ENCODE data around the gene MT1F.
"Not testable (repeated sequence)": the region's sequence is repeated elsewhere in the genome, so short reads cannot be mapped to it uniquely, and the experiment has no call there.

The MT1F gene

DNA sequence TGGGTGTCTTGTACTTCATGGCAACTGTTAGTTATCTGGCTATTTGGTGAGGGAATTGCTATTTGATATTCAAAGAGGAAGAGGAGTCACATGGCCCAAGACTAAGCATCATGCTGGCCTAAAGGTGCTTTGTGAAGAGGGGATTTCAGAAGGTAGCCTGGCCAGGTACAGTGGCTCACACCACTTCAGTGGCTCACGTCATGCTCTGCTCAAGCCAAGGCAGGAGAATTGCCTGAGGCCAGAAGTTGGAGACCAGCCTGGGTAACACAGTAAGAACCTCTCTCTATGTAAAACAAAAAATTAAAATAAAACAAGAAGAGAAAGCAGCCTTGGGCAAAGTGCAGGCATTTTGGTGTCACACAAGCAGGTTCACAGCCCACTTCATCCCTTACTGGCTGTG lies 12.4 kb upstream of the MT1F start:
- no peaks in the 10 kb centered on the region for H3K36me3 Mint-ChIP-seq (ENCODE audit: low read depth)
- no peaks in the 10 kb centered on the region for H3K9me3 Mint-ChIP-seq
- H3K27ac Mint-ChIP-seq = no peak overlapping the region
- H3K4me3 Mint-ChIP-seq = no peak overlapping the region
- no peak for DNase-seq (ENCODE audit: low spot score)
- peaks cover 42% of the 10 kb centered on the region for H3K27me3 Mint-ChIP-seq (ENCODE audit: low read depth)
- H3K4me1 Mint-ChIP-seq (ENCODE audit: low read depth) = peaks cover 19% of the 10 kb centered on the region

DNA sequence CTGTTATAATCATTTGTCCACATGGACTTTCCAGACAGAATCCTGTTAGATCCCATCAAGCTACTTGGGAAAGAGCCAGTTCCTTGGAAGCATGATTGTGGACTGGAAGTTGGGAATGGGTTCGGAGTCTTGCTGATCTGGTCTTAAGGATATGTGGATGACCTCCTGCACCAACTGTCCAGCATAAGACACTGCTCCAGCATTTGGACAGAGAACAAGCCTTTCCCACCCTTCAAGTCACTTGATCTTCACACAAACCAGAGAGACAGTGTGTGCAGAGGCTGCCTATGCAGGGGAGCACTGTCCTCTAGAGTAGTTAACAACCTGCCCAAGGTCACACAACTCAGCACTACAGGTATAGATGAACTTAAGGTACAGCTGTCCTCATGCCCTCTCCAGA lies 11.9 kb upstream of the MT1F start:
- no peaks in the 10 kb centered on the region for H3K9me3 Mint-ChIP-seq
- peaks cover 40% of the 10 kb centered on the region for H3K27me3 Mint-ChIP-seq (ENCODE audit: low read depth)
- no peaks in the 10 kb centered on the region for H3K36me3 Mint-ChIP-seq (ENCODE audit: low read depth)
- no peak for DNase-seq (ENCODE audit: low spot score)
- H3K4me1 Mint-ChIP-seq (ENCODE audit: low read depth) = peaks cover 19% of the 10 kb centered on the region
- no peak overlapping the region for H3K4me3 Mint-ChIP-seq
- no peak overlapping the region for H3K27ac Mint-ChIP-seq

DNA sequence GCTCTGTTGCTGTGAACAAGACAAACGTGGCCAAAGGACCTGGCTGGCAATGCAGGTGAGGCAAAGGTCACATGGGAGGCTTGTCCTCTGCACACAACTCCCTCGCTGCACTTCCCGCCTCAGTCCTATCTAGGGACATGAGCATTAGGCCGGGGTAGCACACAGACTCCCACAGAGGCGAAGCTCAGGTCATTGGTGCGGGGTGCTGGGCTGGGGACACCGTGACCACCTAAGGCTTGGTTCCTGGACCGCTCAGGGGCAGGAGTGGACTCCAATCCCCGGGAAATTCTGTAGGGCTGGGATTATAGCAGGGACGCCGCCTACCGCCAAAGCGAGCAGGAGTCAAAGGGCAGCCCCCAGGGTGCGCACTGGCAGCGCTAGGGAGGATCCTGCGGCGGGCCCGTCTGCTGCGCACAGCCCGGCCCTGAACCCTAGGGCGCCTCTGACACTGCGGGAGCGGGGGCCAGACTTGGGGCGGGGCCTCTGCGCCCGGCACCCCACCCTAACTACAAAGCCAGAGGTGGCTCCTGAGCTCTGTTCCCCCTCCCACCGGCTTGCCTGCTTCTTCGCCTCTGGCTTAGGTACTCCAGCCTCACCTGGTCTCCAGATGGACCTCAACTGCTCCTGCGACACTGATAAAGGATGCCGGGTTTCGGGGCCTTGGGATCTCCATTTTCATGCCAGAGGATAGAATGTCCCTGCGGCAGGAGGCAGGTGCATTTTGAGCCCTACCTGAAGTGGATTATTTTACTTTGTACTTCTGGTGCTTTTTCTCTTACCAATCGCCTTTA lies 9.9 kb upstream of the MT1F start:
- peaks cover 43% of the 10 kb centered on the region for H3K27me3 Mint-ChIP-seq (ENCODE audit: low read depth)
- no peaks in the 10 kb centered on the region for H3K9me3 Mint-ChIP-seq
- DNase-seq (ENCODE audit: low spot score) = no peak
- H3K4me3 Mint-ChIP-seq = no peak overlapping the region
- H3K36me3 Mint-ChIP-seq (ENCODE audit: low read depth) = no peaks in the 10 kb centered on the region
- no peak overlapping the region for H3K27ac Mint-ChIP-seq
- peaks cover 13% of the 10 kb centered on the region for H3K4me1 Mint-ChIP-seq (ENCODE audit: low read depth)

DNA sequence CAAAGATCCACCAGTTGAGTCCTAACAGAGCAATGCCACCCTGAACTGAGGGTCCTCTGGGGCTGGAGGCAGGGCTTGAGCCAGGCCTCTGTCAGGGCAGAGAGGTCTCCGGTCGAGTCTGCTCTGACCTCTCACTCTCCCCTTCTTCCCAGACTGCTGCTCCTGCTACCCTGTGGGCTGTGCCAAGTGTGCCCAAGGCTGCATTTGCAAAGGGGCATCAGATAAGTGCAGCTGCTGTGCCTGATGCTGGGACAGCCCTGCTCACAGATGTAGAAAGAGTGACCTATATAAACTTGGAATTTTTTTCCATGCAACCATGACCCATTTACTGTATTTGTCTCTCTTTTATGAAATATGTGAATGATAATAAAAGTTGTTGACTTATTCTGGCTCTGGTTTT lies 8.5 kb upstream of the MT1F start:
- no peak for DNase-seq (ENCODE audit: low spot score)
- Mint-ChIP-seq H3K27me3 (ENCODE audit: low read depth) (peaks cover 44% of the 10 kb centered on the region), H3K36me3 (ENCODE audit: low read depth) (no peaks in the 10 kb centered on the region), H3K27ac (no peak overlapping the region), H3K4me3 (no peak overlapping the region), H3K9me3 (no peaks in the 10 kb centered on the region), H3K4me1 (ENCODE audit: low read depth) (peaks cover 1% of the 10 kb centered on the region)

DNA sequence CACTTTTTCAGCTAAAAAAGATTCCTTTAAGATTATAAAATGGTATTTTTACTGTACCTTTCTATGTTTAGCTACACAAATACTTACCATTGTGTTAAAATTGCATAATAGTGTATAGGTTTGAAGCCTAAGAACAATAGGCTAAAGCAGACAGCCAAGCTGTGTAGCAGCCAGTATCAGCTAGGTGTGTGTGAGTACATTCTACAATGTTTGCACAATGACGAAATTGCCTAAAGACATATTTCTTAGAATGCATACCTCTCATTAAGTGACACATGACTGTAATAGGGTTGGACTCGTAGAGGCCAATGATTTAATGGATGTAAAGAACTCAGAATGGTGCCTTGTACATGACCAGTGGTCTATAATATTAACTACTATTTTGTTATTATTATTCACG lies 7.9 kb upstream of the MT1F start:
- no peaks in the 10 kb centered on the region for H3K9me3 Mint-ChIP-seq
- H3K27me3 Mint-ChIP-seq (ENCODE audit: low read depth) = peaks cover 45% of the 10 kb centered on the region
- no peak for DNase-seq (ENCODE audit: low spot score)

DNA sequence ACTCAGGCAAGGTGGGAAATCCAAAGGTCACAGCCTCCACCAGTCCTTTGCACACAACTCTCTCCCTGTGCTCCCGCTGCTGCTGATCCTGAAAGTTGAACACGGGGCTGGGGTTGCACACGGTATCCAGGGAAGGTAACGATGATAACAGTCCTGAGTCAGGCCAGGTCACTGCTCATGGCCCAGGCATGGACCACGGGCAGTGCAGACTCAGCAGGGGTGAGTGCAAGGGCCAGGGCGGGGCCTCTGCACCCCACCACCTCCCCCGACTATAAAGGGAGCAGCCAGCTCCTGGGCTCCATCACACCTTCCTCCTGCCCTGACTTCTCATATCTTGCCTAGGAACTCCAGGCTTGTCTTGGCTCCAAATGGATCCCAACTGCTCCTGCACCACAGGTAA lies 6.2 kb upstream of the MT1F start, which contains the start of gene MT1B:
TSS of gene MT1B (plus strand) at position 301 of the 400 bp plus-strand sequence. CDS start at position 369, 68 bp downstream.
- DNase-seq (ENCODE audit: low spot score) = no peak
- H3K4me3 Mint-ChIP-seq = no peak within 1 kb of the TSS
- no peaks in the 10 kb centered on the region for H3K4me1 Mint-ChIP-seq (ENCODE audit: low read depth)
- no peaks in the 10 kb centered on the region for H3K36me3 Mint-ChIP-seq (ENCODE audit: low read depth)
- peaks cover 40% of the 10 kb centered on the region for H3K27me3 Mint-ChIP-seq (ENCODE audit: low read depth)
- no peak within 1 kb of the TSS for H3K27ac Mint-ChIP-seq
- no peaks in the 10 kb centered on the region for H3K9me3 Mint-ChIP-seq

More for the DNA sequence above, 7.9 kb upstream of the MT1F start:
- Mint-ChIP-seq H3K27ac (no peak overlapping the region), H3K4me1 (ENCODE audit: low read depth) (no peaks in the 10 kb centered on the region), H3K36me3 (ENCODE audit: low read depth) (no peaks in the 10 kb centered on the region), H3K4me3 (no peak overlapping the region)

DNA sequence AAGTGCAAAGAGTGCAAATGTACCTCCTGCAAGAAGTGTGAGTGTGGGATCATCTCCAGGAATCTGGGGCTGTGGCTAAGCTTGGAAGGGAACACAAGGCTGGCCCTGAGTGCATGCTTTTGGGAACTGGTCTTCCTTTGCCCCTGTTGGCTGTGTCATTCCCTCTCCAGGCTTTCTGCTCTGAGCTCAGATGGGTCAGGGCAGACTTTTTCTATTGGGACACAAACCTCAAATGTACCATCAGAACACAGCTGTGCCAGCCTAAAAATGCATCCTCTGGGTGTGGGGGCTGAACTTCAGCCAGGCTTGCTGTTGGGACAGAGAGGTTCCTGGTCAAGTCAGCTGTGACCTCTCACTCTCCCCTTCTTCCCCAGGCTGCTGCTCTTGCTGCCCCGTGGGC lies 5.2 kb upstream of the MT1F start:
- DNase-seq (ENCODE audit: low spot score) = no peak
- Mint-ChIP-seq H3K36me3 (ENCODE audit: low read depth) (no peaks in the 10 kb centered on the region), H3K4me1 (ENCODE audit: low read depth) (peaks cover 4% of the 10 kb centered on the region), H3K9me3 (no peaks in the 10 kb centered on the region), H3K27me3 (ENCODE audit: low read depth) (peaks cover 33% of the 10 kb centered on the region), H3K4me3 (no peak overlapping the region), H3K27ac (no peak overlapping the region)

DNA sequence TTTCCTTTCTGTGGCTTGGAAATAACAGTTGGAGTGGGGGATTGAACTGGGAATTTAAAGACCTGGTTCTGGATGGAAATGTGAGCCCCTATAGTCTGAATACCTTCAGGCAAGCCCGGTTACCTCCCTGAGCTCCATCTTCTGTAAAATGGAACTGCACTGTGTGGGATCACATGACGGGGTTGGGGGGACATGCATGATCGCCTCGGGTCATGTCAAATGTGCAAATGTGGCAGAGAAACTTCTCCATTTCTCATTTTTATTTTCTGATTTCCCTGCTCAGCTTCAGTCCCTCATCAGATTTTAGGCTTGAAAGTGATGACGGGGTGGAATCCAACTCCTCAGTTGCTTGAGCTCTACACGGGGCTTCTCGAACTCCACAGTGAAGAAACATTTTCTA lies 4.5 kb upstream of the MT1F start:
- peaks cover 8% of the 10 kb centered on the region for H3K4me1 Mint-ChIP-seq (ENCODE audit: low read depth)
- no peak overlapping the region for H3K4me3 Mint-ChIP-seq
- H3K36me3 Mint-ChIP-seq (ENCODE audit: low read depth) = no peaks in the 10 kb centered on the region
- no peak for DNase-seq (ENCODE audit: low spot score)
- no peaks in the 10 kb centered on the region for H3K9me3 Mint-ChIP-seq
- H3K27ac Mint-ChIP-seq = no peak overlapping the region
- H3K27me3 Mint-ChIP-seq (ENCODE audit: low read depth) = peaks cover 29% of the 10 kb centered on the region

DNA sequence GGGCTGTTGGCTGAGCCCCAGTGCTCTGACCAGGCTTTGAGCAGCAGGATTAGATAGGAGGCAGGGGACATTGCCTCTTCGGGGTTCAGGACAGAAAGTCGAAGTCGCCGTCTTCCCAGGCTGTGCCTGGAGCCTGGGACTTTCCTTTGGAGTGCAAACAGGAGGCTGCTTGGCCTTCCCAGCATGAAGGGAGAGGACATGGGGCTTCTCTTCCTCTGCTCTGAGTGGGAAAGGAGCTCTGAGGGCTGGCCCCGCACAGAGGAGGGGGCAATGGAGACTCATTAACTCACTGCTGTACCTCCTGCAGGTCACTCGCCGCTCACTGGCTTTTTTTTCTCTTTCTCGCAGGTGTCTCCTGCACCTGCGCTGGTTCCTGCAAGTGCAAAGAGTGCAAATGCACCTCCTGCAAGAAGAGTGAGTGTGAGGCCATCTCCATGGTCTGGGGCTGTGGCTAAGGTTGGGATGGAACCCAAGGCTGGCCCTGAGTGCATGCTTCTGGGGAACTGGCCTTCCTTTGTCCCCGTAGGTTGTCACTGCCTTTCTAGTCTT lies 642 bp downstream of the MT1F start:
- Mint-ChIP-seq H3K9me3 (no peaks in the 10 kb centered on the region), H3K27me3 (ENCODE audit: low read depth) (peaks cover 16% of the 10 kb centered on the region), H3K27ac (peak overlapping the region; percentile 79), H3K4me1 (ENCODE audit: low read depth) (peaks cover 23% of the 10 kb centered on the region), H3K4me3 (peak overlapping the region; percentile 95), H3K36me3 (ENCODE audit: low read depth) (no peaks in the 10 kb centered on the region)
- DNase-seq (ENCODE audit: low spot score) = no peak

DNA sequence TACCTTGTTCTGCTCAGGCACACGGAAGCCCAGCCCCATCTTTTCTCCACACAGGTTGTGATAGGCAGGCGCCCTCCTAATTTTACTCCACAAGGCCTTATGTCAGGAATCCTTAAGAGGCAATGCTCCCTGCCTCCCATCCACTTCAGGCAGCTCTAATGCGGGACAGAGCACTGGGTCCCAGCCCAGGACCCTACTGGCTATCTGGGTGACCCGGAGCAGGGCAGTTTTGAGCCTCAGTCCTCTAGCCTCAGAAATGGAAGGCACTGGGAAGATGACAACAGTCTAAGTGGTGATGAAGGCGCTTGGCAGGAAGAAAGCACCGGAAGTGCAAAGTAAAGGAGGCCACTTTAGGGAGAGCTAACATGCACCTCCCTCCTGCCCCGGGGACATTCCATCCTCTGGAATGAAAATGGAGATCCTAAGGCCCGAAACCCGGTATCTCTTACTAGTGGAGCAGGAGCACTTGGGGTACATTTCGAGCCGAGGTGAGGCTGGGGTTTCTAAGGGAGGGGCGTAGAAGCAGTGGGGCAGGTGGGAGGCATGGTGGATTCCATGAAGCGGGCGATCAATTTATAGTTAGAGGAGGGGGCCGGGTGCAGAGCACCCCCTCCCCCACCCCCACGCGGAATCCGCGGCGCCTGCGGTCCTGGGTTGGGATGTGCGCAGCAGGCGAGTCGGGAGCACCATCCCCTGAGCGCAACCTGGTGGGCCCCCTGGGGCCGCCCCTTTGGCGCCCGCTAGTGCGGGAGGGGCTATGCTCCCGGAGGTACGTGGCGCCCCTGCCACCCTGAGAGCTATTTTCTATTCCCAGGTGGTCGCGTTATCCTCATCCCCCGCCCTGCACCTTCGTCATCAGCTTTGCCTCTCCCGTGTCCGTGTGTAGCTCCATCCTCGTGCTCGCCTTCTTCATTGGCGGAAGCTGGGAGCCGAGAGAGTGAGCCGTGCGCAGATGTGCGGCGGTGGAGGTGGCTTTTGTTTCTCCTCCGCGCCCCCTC lies 4.9 kb downstream of the MT1F start:
- Mint-ChIP-seq H3K36me3 (ENCODE audit: low read depth) (no peaks in the 10 kb centered on the region), H3K4me1 (ENCODE audit: low read depth) (peaks cover 37% of the 10 kb centered on the region), H3K27me3 (ENCODE audit: low read depth) (peaks cover 24% of the 10 kb centered on the region), H3K27ac (peak overlapping the region; percentile 80), H3K4me3 (peak overlapping the region; percentile 82), H3K9me3 (no peaks in the 10 kb centered on the region)
- no peak for DNase-seq (ENCODE audit: low spot score)

DNA sequence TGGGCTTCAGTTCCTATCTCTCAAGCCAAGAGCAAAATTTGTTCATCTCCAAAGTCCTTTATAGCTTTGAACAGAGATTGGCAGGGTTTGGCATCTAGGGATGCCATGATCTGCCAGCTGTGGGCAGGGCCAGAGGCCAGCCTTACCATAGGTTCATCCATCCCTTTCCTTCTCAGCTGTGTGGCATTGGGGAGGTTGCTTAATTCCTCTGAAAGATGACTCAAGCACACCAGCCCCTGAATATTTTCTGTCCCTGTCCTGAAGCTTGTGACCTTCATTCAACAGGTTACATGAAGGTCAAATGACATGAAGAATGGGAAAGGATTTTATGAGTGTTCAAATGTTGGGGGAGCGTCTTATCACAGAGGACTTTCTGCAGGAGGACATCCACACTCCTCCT lies 6.7 kb downstream of the MT1F start:
- Mint-ChIP-seq H3K27me3 (ENCODE audit: low read depth) (peaks cover 37% of the 10 kb centered on the region), H3K27ac (no peak overlapping the region), H3K4me3 (no peak overlapping the region)

DNA sequence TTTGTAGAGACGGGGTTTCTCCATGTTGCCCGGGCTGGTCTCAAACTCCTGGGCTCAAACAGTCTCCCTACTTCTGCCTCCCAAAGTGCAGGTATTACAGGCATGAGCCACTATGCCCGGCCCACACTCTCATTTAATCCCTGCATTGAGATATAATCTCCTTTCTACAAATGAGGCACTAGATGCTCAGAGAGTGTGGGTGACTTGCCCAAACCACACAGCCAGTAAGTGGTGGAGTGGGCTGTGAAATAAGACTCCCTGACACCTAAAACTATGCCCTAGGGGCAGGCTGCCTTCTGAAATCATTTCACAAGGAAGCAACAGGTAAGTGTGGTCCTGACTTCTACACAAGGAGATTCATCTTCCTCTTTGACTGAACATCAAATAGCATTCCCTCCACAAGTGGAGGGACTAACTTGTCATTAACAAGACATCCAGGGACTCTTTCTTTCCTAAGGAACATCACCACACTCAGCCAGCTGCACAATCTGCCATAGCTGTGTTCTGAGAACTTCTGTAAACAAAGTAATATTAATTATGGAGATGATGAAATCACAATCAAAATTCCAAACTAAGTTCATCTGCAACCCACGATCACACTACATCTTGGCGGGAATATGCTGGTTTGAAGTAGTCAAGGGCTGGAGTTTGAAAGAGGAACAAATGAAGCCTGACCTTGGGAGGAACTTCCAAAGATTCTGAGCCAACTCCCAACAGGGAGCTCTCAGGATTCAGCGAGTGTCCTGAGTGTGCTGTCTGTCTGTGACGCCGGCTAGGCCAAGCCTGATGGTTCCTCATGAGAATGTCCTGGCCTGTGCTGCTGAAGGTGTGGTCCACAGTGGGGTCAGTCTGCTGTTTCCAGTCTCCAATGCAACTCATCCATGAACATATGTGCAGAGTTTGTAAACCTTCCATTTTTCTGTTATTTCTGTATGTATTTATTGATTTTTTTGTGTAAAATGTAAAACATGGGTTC lies 7.8 kb downstream of the MT1F start:
- H3K4me3 Mint-ChIP-seq; H3K27ac Mint-ChIP-seq; H3K36me3 Mint-ChIP-seq (ENCODE audit: low read depth); H3K9me3 Mint-ChIP-seq: not testable (repeated sequence)
- peaks cover 41% of the 10 kb centered on the region for H3K4me1 Mint-ChIP-seq (ENCODE audit: low read depth)
- DNase-seq (ENCODE audit: low spot score) = peak; percentile 34
- peaks cover 43% of the 10 kb centered on the region for H3K27me3 Mint-ChIP-seq (ENCODE audit: low read depth)

More for the DNA sequence above, 6.7 kb downstream of the MT1F start:
- Mint-ChIP-seq H3K9me3 (no peaks in the 10 kb centered on the region), H3K4me1 (ENCODE audit: low read depth) (peaks cover 42% of the 10 kb centered on the region), H3K36me3 (ENCODE audit: low read depth) (peaks cover 3% of the 10 kb centered on the region)
- DNase-seq (ENCODE audit: low spot score) = no peak
